NCI-H2196 (cell line): Measurements from ENCODE around the gene CMAS.
"Not testable (repeated sequence)": the region's sequence is repeated elsewhere in the genome, so short reads cannot be mapped to it uniquely, and the experiment has no call there.

ENCODE experiments used
- DNase-seq: peaks from one replicate; lab custom pipeline; 2025; ENCODE audit not compliant: unreplicated experiment; lab: John Stamatoyannopoulos, UW

Gene CMAS

DNA sequence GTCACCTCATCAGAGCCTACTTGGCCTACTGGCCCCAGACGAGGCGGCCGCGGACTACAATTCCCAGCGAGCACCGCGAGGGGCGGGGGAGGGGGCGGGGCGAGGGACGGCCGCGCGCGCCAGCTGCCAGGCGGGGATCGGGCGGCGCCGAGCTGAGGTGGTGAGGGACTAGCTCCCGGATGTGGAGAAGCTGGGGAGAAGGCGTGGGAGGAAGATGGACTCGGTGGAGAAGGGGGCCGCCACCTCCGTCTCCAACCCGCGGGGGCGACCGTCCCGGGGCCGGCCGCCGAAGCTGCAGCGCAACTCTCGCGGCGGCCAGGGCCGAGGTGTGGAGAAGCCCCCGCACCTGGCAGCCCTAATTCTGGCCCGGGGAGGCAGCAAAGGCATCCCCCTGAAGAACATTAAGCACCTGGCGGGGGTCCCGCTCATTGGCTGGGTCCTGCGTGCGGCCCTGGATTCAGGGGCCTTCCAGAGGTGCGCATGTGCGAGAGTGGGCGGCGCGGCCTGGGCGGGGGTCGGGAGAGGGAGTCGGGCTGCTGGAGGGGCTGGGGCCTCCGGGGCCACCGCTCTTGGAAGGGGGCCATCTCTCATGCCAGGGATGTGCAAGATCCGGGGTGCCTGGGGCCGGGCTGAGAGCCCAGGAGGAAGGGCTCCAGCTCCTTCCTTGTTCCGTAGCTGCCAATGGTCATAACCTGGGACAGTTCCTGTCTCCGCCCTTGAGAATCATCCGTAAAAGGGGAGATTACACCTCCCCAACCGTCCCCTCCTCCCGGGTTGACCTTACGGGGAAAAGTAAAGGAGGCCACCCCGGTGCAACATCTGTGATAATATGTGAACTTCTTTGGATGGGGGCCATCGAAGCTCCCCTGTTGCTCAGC, at the start of gene CMAS:
CMAS (plus strand) TSS at position 129 of the 878 bp plus-strand sequence; CDS start at position 215, 86 bp downstream.
- DNase-seq: peak; percentile 94

DNA sequence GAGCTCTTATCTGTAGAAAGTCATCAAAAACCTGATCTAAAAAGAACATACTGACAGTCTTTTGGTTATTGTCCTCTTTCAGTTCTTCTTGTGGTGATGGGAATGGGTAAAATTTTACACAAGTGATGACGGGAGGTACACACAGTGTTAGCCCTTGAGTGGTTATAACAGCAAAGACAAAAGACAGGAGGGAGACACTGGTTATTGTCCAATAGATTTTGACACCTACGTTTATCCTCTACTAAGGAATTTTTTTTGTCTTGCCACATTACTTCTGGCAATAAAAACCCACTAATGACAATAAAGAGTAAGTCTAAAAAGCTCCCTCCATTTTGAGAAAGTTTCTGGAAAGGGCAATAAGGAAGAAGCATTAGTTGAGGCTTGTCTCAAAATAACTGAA, 47.7 kb upstream of the CMAS start:
- no peak for DNase-seq

DNA sequence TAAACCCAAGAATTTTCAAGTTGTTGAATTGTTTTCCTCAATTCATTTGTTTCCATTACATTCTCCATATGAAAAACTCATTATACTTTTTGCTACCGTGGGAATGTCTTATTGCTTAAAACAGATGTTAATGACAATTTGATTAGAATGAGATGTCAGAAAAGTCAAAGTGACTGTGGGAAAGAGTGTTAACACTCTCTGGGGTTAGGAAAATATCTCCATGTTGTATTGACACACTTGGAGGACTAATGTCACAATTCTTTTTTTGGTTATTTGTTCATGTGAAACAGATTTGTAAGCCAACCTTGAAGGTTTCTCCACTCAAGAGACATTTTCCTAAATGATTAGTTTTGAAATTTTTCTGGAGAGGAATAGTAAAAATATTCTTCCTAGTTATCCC, 47.2 kb upstream of the CMAS start:
- no peak for DNase-seq

DNA sequence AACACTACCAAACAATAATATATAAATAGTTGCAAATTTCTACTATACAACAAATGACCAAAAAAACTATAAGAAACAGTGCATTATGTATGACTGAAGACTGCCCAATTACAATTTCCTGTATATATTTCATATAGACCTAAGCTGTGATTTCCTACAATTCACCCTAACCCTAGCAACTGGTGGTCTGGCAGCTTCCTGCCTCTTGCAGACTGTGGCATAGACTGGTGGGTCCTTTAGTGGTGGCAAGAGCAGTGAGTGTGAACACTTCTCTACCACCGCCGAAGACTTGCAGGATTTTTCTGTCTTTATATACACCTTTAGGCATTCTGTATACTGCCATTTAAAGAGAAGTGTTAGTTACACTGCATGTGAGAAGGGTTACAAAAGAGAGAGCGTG, 43.6 kb upstream of the CMAS start:
- DNase-seq: no peak

DNA sequence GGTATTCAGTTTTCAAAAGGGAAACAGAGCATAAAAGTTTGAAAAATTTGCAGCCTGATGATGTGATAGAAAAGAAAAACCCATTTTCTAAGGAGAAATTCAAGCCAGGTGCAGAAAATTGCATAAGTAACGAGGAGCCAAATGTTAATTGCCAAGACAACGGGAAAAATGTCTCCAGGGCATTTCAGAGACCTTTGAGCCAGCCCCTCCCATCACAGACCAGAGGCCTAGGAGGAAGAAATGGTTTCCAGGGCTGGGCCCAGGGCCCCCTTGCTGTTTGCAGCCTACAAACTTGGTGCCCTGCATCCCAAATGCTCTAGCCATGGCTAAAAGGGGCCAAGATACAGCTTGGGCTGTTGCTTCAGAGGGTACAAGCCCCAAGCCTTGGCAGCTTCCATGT, 38.2 kb upstream of the CMAS start:
- DNase-seq: not testable (repeated sequence)

DNA sequence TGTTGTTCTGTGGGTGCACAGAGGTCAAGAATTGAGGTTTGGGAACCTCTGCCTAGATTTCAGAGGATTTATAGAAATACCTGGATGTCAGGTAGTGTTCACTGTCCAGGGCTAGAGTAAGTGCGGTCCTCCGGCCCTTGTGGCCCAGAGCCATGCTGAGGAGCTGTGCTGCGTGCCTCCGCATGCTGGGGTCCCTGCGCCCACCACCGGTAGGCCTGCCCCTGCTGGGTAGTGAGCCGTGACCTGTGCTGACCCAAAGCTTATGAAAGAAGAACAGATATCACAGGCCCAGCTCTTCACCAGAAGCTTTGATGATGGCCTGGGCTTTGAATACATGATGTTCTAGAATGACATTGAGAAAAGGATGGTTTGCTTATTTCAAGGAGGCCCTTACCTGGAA, 37.8 kb upstream of the CMAS start:
- DNase-seq: no peak

DNA sequence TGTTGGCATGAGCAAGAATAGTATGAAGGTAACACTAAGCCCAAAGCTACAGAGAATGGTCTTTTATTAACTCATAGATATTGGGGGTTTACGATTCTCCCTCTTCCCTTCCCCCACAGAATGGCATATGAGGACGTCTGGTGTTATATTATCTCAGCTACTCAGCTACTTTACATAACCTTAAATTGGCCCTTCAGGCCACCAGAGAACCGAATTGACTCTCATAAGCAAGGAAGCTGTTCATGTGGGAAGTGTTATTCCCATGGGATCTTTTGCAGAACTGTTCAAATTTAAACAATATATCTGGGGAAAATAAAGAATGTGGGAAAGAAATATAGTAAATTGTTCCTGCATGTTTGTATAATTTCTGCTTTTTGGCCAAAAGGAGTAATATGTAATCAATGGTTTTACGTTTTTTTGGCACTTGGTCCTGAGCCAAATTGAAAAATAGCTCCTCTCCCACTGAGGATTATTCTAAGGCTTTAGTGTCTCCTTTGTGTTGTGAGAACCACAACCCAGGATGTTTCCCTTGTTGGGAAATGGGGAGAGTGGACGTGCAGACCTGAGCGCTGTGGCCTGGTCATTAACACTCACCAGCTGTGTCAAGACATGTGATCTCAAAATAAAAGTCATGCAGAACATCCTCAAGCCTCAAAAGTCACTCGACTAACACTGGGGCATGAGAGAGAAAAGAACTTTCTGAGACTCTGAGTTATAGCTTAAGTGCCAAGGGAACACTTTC, 31.8 kb upstream of the CMAS start:
- DNase-seq: no peak

DNA sequence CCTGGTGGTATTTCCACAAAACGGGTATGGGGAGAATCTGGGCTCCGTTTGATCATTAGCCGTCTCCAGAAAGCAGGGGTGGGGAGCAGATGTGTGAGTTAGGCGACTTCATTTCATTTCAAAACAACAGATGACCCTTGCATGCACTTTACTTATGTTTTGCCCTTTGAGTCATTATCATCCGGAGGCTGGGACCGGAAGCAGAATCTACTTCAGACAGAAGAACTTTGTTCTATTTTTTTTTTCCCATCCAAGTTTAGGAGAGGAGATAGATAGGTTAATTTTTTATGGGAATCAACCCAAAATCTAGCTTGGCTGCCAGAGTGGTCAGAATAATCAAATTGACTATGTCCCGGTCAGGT, 31.3 kb upstream of the CMAS start:
- no peak for DNase-seq

DNA sequence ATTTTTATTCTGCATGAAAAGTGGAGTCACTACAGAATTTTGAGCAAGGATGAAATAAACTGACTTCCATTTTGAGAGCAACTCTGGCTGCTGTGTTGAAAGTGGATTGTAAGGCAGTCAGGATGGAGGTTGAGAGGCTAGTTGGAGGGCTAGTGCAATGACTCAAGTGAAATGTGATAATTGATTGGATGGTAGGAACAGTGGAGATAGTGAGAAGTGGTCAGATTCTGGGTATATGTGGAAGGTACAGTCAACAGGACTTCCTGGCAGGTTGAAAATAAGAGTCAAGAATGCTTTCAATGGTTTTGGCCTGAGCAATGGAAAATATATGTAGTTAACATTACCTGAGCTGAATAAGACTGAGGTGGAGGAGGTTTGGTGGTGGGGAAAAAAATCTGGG, 29.0 kb upstream of the CMAS start:
- DNase-seq: no peak

DNA sequence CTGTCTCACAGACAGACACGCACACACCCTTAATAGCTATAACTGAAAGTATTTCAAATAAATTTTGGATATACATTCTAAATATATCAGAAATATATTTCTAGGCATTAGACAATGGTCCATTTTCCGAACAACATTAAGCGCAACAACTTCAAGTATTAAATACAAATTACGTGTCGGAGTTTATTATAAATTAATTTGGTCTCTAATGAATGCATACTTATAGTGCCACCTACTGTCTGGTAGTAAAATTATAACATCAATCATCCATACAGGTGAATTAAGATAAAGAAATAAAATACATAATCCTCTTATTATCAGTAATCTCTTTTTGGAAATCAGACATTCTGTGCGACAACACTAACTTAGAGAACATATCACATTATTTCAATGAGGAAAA, 27.2 kb upstream of the CMAS start:
- peak; percentile 44 for DNase-seq

DNA sequence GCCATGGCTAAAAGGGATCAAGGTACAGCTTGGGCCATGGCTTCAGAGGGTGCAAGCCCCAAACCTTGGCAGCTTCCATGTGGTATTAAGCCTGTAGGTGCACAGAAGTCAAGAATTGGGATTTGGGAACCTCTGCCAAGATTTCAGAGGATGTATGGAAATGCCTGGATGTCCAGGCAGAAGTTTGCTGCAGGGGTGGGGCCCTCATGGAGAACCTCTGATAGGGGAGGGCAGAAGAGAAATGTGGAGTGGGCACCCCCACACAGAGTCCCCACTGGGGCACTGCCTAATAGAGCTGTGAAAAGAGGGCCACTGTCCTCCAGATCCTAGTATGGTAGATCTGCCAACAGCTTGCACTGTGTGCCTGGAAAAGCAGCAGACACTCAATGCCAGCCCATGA, 22.5 kb upstream of the CMAS start:
- DNase-seq: not testable (repeated sequence)

DNA sequence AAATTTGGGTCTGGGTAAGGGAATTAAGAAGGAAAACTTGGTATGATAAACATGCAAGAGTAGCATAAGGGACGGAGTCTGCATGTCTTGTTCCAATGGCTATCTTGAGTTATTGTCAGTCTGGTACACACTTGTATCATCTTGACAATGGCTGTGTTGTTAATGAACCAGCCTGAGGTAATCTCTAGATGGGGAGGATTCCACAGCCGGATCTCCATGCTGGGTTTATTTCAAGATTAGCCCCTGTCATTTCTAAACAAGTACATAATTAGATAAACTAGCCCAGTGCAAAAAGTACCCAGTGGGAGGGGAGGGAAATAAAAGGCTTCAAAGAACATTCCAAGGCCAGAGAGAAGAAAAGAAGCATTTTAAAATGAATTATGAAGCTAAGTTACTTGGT, 16.5 kb upstream of the CMAS start:
- DNase-seq: no peak

DNA sequence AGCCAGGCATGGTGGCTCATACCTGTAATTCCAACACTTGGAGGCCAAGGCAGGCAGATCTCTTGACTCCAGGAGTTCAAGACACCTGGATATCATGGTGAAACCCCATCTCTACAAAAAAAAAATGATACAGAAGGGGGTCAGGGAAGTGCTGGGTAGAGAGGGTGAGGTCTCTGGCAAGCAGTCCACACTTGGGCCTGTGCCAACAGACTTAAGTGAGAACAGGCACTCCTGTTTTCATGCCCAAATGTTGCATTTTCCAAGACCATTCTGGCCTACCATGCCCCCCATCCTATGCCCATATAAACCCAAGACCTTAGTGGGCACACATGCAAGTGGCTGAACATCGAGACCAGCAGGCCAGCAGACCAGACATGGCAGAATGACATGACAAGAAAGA, 16.0 kb upstream of the CMAS start:
- DNase-seq: no peak

DNA sequence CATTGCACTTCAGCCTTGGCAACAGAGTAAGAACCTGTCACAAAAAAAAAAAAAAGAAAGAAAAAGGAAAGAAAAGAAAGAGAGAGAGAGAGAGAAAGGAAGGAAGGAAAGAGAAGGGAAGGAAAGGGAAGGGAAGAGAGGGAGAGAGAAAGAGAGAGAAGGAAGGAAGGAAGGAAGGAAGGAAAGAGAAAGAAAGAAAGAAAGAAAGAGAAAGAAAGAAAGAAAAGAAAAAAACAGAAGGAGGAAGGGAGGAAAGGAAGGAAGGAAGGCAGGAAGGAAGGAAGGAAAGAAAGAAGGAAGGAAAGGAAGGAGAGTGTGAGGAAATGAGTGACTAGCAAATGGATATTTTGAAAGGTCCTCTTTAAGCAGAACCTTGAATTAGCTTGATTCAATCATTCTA, 13.3 kb upstream of the CMAS start:
- no peak for DNase-seq

DNA sequence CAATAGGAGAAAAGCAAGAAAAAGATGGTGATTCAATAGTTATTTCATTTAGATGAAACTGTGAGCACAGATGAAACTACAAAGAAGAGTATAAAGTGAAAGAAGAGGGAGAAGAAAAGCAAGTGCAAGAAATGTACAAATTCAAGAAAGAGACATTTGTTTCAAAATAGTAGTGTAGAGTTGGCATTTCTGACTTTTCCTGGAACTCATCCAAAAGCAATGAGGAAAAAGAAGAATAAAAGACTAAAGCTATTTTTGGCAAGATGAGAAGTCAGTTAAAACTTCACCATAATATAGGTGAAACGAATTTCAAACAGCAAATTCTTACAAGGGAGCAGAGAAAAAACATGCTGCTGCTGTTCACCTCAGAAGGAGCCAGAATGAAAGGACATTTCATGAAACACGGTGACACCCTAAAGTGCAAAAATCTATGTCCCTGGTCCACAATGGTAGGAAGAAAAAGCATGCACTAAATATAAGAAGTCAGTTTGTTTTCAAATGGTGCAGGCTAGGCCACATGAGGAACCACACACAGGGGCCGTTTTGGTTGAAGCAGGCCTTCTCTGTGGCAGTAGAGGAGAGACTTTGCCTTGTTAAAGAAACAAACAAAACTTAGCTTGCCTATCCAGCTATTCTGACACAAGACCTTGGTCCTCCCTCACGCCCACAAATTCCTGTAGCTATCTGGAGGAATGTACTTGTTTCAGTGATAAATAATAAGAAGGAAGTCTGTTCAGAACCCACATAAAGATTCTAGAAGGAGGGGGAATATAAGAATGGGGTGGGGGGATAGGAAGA, 11.1 kb upstream of the CMAS start:
- no peak for DNase-seq

DNA sequence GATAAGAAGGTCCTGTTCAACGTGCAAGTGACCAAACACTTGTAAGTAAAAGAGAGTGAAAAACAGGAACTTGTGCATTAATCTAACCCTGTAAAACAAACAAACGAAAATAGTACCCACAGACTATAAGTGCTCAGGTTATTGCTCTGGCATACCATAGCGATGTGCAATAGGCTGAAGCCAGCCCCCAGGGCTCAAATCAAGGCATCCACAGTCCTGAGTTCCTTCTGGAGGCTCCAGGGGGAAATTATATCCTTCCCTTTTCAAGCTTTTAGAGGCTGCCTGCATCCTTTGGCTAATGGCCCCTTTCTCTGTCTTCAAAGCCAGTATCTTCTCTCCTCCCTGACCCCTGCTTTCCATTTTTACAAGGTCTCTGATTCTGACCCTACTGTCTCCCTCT, 8.1 kb upstream of the CMAS start:
- DNase-seq: no peak

DNA sequence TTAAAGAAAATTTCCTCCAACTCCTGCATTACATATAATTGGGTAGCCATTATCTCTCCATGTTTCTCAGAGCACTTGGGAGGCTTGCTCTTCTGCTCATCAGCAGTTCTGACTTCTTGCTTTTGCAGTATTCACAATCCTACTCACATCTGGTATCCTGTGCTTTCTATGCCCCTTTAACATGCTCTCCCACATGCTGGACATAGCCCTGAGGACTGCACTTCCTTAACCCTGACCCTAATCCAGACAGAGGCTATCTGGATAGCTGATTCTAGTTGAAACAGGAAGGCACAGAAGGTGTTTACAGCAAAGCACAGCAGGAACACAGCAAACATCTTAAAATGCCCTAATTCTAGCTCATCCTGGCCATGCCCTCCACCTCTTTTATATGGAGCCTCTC, 7.3 kb upstream of the CMAS start:
- DNase-seq: no peak

DNA sequence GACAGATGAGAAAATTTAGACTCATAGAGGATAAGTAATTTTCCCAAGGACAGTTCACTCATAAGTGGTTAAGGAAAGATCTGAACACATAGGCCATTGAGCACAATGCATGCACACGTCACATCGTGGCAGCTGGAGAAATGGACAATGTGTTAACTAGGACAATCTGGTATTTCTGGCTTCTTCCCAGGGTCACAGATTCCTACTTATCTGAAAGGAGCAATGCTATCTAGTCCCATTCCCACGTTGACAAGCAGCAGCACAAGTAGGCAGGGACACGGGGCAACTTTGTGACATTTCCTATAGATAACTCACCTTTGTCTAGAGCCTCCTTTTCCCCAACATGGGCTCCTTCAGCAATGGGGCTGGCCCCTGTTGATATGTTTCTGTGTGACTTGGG, 6.7 kb upstream of the CMAS start:
- no peak for DNase-seq

DNA sequence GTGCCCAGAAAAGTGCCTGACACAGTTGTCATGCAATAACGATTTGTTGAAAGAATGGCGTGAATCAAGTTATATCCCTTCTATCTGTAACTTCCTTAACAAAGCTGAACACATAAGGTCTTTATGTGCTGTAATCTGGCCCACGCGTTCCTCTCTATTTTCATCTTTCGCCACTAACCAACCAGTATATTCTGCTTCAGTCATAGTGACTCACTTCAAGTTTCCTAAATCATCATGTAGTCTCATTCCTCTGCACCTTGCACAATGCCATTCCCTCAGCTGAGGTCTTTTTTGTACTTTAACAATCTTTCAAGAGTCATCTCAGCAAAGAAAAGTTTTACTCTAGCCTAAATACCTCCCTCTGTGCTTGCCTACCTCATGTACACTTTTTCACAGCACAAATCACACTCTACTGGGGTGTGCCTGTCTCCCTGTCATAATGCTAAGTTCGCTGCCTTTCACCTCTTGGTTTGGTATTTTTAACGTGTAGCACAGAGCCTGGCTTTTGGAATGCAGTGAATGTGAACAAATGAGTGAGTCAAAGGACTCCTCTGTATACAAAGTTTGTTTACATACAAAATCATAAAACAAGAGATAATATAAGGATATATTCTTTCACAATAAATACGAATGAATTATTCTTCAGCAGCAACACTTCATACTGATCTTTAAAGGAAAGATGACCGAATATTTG, 2.9 kb upstream of the CMAS start:
- DNase-seq: no peak

DNA sequence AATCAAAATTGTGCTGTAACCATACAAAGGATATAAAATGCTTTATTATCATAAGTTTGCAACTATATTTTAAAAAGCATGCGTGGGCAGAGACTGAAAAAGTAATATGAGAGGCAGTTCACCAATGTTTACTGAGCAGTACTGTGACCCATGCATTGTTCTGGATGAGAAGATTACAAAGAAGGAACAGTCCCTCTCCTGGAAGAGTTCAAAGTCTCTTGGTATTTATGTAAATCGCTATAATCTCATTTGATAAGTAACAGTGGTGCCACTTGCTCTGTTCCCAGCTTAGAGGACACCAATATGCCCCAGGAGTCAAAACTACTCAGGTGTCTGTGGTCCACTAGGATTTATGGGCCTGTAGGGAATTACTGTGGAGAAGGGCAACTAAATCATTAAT, 2.1 kb upstream of the CMAS start:
- DNase-seq: no peak

DNA sequence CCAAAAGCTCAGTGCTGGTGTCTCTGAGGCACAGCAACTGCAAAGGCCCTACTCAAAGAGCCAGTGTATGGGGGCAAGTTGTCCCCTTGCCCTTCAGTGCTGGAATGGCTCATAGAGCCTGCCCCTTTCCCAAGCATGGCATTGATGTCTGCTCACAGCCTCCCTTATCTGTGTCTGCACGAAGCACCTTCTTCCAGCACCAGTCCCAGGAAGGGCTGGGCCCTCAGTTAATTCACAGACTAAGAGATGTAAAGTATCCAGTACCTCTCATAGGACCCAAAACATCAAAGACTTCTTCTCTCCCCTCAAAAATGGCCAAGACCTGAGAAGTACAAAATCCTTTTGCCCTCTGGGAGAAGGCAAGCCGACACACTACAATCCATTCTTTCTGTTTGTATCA, 1.6 kb upstream of the CMAS start:
- DNase-seq: no peak
